HepG2 (cell line): Measurements from ENCODE around the gene RBM27. TPM values are rescaled to one million over a fixed set of nuclear protein-coding genes. Genes with fewer than 3 reads are reported as not detected.

Source experiments
- GTF3A ChIP-seq: sonication (generic); formaldehyde crosslinking; conservative IDR thresholded peaks from 2 replicates; pipeline ENCODE4 v1.4.0; 2020; ENCODE audit warnings: mild to moderate bottlenecking, missing genetic modification reagents
- ONECUT2 ChIP-seq: sonication (generic); formaldehyde crosslinking; IDR thresholded peaks from 2 replicates; pipeline ENCODE4 v1.4.0; 2020; ENCODE audit warnings: missing genetic modification reagents
- RBAK ChIP-seq: sonication (generic); formaldehyde crosslinking; IDR thresholded peaks from 2 replicates; pipeline ENCODE4 v1.5.1; 2020; ENCODE audit warnings: mild to moderate bottlenecking, missing genetic modification reagents
- ZNF264 ChIP-seq: sonication (generic); formaldehyde crosslinking; IDR thresholded peaks from 2 replicates; pipeline ENCODE4 v1.4.0; 2020; ENCODE audit warnings: missing genetic modification reagents
- ZNF331 ChIP-seq: sonication (generic); formaldehyde crosslinking; IDR thresholded peaks from 2 replicates; pipeline ENCODE4 v1.4.0; 2020; ENCODE audit warnings: missing genetic modification reagents
- ZNF547 ChIP-seq: sonication (generic); formaldehyde crosslinking; IDR thresholded peaks from 2 replicates; pipeline ENCODE4 v1.5.1; 2020; ENCODE audit warnings: mild to moderate bottlenecking, missing genetic modification reagents
- polyA plus RNA-seq, 8 experiments: library from polyadenylated mRNA; depleted of rRNA in 3 of 8; stranded (reverse) in 7 of 8; unstranded in 1 of 8; fragments of >200 nt; fragmentation: Illumina TruSeq in 4 of 8; extraction: Trizol in 4 of 8; gene quantifications; 2 replicates each; pipeline versions ENCODE4 v1.2.1 to v1.2.3, GENCODE V29; 2011 to 2016; ENCODE audit warnings: low read depth in 4 of 8, missing spikeins in 1 of 8, mixed read lengths in 1 of 8; ENCODE audit not compliant: insufficient read depth in 1 of 8
- total RNA-seq, 5 experiments: library from RNA; depleted of rRNA; stranded (reverse); fragments of >200 nt; fragmentation: Illumina TruSeq; extraction: Trizol; gene quantifications; 2 replicates each; pipeline ENCODE4 v1.2.3, GENCODE V29; 2016; ENCODE audit warnings: low read depth in 1 of 5
- TF ChIP-seq, protein P1 (sequence below): sonication (generic); formaldehyde crosslinking; IDR thresholded peaks from 2 replicates; pipeline ENCODE4 v1.8.0; 2022; ENCODE audit warnings: low read depth, missing genetic modification reagents
- TF ChIP-seq, protein P2 (sequence below): sonication (generic); formaldehyde crosslinking; IDR thresholded peaks from 2 replicates; pipeline ENCODE4 v1.8.0; 2022; ENCODE audit warnings: missing genetic modification reagents, mild to moderate bottlenecking, borderline replicate concordance
- TF ChIP-seq, protein P3 (sequence below): sonication (generic); formaldehyde crosslinking; IDR thresholded peaks from 2 replicates; pipeline ENCODE4 v1.8.0; 2022; ENCODE audit warnings: mild to moderate bottlenecking, missing genetic modification reagents, moderate library complexity
- TF ChIP-seq, protein P4 (sequence below): IDR thresholded peaks from 2 replicates; pipeline ENCODE4 v1.6.1; 2016
- TF ChIP-seq, protein P5 (sequence below): sonication (generic); formaldehyde crosslinking; IDR thresholded peaks from 2 replicates; pipeline ENCODE4 v1.5.1; 2020; ENCODE audit warnings: missing genetic modification reagents, mild to moderate bottlenecking, borderline replicate concordance
- TF ChIP-seq, protein P6 (sequence below): IDR thresholded peaks from 2 replicates; pipeline ENCODE4 v1.6.1; 2016; ENCODE audit warnings: missing biosample characterization, missing genetic modification reagents, low read depth
- TF ChIP-seq, protein P7 (sequence below): sonication (generic); formaldehyde crosslinking; IDR thresholded peaks from 2 replicates; pipeline ENCODE4 v1.5.1; 2020; ENCODE audit warnings: mild to moderate bottlenecking, missing genetic modification reagents, moderate library complexity

Gene RBM27
- total and polyA plus RNA-seq, 2 of the 13 experiments (the other 11 are each of a cell fraction or from before 2014, with no cell fraction given) = 12.9 to 23.4 TPM

DNA sequence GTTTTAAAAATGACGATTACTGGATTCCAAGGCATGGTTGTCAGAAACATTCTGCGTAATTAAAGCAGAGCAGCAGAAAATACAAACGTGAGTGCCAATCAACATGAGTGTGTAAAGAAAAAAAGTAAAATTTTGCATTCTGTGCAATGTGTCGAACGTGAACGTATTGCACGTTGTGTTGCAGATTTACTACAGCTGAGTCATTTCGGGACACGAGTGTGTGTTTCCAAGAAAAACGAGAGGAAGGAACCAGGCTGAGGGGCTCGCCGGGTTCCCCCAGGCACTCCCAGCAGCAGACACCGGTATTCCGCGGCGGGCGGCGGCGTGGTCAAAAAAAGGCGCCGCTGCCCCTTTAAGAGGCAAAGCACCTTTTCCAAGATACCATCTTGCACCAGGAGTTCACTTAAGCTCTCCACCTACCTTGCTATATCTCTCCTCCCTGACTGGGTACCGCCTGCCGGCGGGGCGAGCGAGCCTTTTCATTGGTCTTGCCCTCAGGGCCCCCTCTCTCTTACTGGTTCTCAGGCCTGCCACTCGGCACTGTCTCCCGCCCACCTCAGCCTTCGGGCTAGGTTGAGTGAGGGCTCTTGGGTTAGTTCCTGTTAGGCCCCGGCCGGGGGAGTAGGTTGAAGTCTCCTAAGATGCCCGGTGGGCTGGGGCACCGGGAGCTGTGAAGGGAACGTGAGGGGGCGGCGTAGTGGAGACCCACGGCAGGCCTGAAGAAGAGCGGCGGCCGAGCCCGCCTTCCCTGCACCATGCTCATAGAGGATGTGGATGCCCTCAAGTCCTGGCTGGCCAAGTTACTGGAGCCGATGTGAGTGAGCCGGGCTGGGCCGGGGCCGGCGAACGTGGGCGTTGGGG is at the start of gene RBM27 (continued):
- TF ChIP-seq, protein P1, sequence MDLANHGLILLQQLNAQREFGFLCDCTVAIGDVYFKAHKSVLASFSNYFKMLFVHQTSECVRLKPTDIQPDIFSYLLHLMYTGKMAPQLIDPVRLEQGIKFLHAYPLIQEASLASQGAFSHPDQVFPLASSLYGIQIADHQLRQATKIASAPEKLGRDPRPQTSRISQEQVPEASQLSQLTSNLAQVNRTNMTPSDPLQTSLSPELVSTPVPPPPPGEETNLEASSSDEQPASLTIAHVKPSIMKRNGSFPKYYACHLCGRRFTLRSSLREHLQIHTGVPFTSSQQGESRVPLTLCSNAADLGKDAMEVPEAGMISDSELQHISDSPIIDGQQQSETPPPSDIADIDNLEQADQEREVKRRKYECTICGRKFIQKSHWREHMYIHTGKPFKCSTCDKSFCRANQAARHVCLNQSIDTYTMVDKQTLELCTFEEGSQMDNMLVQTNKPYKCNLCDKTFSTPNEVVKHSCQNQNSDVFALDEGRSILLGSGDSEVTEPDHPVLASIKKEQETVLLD (CRISPR knock-in tag) = 0 out of 2 replicates have a peak, but pooled peaks have one; percentile 34
- TF ChIP-seq GTF3A (no peak), RBAK (CRISPR knock-in tag) (no peak), ZNF547 (no peak), ZNF264 (CRISPR knock-in tag) (no peak), ONECUT2 (CRISPR knock-in tag) (no peak), ZNF331 (peak; percentile 21; the same call in 1 of the 2 replicates)
- TF ChIP-seq, protein P2, sequence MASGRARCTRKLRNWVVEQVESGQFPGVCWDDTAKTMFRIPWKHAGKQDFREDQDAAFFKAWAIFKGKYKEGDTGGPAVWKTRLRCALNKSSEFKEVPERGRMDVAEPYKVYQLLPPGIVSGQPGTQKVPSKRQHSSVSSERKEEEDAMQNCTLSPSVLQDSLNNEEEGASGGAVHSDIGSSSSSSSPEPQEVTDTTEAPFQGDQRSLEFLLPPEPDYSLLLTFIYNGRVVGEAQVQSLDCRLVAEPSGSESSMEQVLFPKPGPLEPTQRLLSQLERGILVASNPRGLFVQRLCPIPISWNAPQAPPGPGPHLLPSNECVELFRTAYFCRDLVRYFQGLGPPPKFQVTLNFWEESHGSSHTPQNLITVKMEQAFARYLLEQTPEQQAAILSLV = no peak; the same call in 1 of the 2 replicates
- TF ChIP-seq, protein P3, sequence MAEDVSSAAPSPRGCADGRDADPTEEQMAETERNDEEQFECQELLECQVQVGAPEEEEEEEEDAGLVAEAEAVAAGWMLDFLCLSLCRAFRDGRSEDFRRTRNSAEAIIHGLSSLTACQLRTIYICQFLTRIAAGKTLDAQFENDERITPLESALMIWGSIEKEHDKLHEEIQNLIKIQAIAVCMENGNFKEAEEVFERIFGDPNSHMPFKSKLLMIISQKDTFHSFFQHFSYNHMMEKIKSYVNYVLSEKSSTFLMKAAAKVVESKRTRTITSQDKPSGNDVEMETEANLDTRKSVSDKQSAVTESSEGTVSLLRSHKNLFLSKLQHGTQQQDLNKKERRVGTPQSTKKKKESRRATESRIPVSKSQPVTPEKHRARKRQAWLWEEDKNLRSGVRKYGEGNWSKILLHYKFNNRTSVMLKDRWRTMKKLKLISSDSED = no peak
- TF ChIP-seq, protein P4, sequence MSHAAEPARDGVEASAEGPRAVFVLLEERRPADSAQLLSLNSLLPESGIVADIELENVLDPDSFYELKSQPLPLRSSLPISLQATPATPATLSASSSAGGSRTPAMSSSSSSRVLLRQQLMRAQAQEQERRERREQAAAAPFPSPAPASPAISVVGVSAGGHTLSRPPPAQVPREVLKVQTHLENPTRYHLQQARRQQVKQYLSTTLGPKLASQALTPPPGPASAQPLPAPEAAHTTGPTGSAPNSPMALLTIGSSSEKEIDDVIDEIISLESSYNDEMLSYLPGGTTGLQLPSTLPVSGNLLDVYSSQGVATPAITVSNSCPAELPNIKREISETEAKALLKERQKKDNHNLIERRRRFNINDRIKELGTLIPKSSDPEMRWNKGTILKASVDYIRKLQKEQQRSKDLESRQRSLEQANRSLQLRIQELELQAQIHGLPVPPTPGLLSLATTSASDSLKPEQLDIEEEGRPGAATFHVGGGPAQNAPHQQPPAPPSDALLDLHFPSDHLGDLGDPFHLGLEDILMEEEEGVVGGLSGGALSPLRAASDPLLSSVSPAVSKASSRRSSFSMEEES = 0 out of 2 replicates have a peak, but pooled peaks have one; percentile 10
- TF ChIP-seq, protein P5, sequence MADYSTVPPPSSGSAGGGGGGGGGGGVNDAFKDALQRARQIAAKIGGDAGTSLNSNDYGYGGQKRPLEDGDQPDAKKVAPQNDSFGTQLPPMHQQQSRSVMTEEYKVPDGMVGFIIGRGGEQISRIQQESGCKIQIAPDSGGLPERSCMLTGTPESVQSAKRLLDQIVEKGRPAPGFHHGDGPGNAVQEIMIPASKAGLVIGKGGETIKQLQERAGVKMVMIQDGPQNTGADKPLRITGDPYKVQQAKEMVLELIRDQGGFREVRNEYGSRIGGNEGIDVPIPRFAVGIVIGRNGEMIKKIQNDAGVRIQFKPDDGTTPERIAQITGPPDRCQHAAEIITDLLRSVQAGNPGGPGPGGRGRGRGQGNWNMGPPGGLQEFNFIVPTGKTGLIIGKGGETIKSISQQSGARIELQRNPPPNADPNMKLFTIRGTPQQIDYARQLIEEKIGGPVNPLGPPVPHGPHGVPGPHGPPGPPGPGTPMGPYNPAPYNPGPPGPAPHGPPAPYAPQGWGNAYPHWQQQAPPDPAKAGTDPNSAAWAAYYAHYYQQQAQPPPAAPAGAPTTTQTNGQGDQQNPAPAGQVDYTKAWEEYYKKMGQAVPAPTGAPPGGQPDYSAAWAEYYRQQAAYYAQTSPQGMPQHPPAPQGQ (CRISPR knock-in tag) = no peak
- TF ChIP-seq, protein P6, sequence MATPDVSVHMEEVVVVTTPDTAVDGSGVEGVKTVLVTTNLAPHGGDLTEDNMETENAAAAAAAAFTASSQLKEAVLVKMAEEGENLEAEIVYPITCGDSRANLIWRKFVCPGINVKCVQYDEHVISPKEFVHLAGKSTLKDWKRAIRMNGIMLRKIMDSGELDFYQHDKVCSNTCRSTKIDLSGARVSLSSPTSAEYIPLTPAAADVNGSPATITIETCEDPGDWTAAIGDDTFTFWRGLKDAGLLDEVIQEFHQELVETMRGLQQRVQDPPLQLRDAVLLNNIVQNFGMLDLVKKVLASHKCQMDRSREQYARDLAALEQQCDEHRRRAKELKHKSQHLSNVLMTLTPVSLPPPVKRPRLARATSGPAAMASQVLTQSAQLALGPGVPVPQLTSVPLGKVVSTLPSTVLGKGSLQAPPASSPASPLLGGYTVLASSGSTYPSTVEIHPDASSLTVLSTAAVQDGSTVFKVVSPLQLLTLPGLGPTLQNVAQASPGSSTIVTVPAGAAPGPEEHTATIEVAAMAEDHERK (CRISPR knock-in tag) = 0 out of 2 replicates have a peak, but pooled peaks have one; percentile 26
- TF ChIP-seq, protein P7, sequence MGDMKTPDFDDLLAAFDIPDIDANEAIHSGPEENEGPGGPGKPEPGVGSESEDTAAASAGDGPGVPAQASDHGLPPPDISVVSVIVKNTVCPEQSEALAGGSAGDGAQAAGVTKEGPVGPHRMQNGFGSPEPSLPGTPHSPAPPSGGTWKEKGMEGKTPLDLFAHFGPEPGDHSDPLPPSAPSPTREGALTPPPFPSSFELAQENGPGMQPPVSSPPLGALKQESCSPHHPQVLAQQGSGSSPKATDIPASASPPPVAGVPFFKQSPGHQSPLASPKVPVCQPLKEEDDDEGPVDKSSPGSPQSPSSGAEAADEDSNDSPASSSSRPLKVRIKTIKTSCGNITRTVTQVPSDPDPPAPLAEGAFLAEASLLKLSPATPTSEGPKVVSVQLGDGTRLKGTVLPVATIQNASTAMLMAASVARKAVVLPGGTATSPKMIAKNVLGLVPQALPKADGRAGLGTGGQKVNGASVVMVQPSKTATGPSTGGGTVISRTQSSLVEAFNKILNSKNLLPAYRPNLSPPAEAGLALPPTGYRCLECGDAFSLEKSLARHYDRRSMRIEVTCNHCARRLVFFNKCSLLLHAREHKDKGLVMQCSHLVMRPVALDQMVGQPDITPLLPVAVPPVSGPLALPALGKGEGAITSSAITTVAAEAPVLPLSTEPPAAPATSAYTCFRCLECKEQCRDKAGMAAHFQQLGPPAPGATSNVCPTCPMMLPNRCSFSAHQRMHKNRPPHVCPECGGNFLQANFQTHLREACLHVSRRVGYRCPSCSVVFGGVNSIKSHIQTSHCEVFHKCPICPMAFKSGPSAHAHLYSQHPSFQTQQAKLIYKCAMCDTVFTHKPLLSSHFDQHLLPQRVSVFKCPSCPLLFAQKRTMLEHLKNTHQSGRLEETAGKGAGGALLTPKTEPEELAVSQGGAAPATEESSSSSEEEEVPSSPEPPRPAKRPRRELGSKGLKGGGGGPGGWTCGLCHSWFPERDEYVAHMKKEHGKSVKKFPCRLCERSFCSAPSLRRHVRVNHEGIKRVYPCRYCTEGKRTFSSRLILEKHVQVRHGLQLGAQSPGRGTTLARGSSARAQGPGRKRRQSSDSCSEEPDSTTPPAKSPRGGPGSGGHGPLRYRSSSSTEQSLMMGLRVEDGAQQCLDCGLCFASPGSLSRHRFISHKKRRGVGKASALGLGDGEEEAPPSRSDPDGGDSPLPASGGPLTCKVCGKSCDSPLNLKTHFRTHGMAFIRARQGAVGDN (CRISPR knock-in tag) = peak; percentile 72
